Stimulated activated CD8-positive, alpha-beta memory T cell treated with anti-CD3 and anti-CD28 coated beads, Interleukin-7, amount 100 ng/mL, for 24 hours (primary cell): ENCODE measurements around the gene XXYLT1.

Experiments used
- DNase-seq: peaks from one replicate; pipeline ENCODE4 v3.0.0-alpha.2; 2020; ENCODE audit warnings: low read depth

Gene XXYLT1

DNA sequence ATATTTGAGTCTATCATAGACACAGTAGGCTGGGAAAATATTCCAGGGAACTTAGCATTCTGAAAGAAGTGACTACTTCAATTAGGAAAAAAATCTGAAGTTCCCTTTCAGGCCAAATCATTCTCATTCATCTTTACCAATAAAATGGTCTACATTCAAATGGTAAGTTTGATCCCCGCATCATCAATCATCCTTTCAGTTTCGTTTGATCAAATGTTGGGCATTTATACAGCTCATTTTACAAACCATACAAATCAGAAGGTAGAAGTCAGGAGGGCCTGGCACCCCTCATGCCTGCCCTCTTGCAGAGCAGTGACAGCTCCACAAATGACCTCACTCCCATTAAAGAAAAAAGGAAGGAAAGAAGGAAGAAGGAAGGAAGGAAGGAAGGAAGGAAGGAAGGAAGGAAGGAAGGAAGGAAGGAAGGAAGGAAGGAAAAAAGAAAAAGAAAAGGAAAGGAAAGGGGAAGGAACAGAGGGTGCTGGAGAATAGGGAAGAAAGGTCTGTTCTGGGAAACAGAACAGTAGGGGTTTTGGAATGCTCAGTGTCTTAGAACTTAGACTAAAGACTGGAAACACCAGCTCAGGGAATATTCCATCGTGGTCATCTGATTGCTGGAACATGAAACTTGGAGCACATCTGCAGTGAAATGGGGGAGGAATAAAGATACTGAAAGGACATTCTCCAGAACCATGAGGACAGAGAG, 86.1 kb downstream of the XXYLT1 start:
- no peak for DNase-seq

DNA sequence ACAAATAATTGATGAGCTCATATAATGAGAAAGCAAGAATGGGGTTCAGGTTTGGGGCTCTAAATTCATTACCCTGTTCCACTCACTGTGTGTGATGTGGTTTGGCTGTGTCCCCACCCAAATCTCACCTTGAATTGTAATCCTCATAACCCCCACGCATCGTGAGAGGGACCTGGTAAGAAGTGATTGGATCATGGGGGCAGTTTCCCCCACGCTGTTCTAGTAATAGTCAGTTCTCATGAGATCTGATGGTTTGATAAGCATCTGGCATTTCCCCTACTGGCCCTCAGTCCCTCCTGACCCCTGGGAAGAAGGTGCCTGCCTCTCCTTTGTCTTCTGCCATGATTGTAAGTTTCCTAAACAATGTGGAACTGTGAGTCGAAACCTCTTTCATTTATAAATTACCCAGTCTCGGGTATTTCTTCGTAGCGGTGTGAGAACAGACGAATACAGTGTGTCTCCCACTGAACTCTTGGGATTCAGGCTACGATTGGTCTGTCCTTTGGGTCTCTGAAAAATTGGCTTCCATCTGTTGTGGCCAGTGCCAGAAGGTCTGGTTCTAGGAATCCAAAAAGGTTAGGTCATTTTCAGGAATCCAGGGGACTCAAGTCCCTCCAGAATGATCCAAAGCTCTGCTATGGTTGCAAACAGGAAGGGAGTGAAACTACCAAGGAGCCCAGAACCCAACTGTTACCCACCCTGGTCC, 87.7 kb downstream of the XXYLT1 start:
- DNase-seq: no peak

DNA sequence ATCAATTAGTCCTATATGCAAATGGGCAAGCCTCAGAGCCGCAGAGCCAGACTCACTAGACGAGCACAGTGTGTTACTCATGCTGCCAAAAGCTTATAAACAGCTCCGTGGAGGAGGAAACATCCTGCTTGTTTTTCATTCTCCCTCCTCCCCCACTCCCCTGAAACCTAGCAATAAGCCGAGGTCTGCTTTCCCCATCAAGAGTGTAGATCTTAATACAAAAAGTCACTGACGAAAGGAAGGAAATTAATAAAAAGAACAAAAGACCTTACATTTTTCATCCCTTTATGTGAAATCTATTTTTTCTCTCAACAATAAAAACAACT, 88.5 kb downstream of the XXYLT1 start:
- DNase-seq: no peak

DNA sequence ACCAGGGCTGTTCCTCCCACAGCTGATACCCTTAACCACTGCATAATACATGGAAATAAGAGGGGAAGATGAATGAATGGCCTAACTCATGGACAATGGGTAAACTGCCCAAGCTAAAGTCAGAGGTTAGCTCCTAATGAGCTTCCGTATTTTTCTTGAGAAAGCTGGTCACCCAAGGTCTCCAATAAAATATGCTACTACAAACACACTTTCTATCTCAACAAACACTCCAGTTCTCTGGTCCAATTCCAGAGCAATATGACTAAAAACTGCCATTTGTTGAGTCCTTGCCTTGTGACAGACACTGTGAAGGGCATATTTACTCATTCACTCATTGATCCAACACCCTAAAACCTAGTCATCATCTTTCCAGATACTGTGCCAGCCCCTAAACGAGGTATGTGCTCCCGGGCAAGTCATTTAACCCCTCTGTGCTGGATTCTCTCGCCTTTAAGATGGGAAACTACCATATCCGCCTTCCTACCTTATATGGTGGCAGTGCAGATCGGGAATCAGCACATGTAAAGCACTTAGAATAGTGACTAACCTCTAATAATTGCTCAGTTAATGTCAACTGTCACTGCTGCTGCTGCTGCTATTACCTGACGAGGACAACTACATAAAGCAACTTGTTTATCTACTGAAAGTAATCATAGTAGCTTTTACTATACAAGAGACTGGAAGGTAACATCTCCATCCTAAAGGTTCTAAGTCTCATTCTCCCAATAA, 89.1 kb downstream of the XXYLT1 start:
- no peak for DNase-seq

DNA sequence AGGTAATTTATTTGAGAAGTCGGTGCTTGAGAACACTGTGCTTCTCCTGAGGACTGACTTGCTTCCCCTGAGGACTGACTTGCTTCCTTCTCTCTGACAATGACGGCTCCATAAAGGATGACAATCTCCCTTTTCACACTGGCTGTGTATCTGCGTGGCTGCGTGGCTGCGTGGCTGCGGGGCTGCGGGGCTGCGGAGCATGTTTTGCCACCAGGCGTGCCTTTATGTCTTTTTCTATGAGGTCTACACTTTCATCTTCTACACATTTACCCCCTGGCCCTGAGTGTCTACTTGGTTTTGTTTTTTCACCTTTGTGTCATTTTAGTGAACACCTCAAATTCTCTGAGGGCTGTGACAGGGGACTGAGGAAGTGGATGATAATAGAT, 89.9 kb downstream of the XXYLT1 start:
- no peak for DNase-seq

DNA sequence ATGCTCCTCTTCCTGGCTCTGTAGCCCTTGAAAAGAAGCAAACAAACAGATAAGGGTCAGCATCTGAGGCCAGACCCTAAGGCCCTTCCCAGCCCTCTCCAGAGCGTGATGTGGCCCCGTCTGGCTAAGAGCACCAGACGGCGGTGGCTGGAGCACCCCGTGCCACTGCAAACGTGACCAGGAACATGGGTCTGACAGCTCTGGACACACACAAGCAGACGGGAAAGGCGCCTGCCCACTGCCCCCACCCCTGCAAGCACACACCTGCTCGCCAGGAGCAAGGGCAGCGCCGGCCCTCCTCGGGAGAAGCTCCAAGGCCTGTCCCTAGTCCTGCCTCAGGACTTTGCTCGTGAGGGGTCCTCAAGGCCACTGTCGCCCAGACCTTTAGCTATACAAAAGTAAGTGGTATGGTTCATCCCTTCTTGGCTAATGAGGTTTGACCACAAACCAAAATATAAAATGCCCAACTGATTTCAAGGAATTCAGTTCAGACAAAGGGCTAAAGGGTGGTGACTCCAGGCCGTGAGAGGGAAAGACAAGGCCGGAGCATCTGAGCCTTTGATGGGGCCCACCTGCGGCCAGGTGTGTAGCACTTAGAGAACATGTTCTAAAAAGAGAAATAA, 90.4 kb downstream of the XXYLT1 start:
- no peak for DNase-seq

DNA sequence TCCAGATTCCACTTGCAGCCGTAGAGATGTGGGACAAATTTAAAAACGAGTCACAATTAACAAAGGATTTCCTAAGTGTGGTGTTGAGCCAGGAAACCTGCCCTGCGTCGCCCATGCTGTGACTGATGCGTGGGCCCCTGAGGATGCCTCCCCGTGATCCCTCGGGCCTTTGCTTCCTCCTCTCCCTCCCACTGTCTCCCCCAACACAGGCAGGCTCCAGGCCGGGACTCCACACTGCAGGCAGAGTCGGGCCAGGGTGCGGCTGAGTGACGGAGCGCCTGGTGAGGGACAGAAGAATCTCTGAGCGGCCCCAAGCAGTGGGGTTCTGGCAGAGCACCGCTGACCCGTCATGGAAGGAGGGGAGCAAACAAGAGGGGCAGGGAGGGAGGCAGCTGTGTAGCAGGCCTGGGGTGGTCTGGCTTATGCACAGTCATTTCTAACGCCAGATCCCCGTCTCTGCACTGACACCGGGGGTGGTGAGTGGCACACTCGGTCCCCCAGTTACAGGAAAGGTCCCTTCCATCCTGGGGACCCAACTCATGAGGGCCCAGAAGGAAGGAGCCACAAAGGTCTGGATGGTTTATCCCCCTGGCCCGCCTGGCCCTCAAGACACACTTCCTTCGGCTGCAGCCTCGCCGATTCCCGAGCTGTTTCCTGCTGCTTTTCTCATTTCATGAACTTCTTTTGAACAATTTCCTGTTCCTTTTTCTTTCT, 91.0 kb downstream of the XXYLT1 start:
- DNase-seq: no peak

DNA sequence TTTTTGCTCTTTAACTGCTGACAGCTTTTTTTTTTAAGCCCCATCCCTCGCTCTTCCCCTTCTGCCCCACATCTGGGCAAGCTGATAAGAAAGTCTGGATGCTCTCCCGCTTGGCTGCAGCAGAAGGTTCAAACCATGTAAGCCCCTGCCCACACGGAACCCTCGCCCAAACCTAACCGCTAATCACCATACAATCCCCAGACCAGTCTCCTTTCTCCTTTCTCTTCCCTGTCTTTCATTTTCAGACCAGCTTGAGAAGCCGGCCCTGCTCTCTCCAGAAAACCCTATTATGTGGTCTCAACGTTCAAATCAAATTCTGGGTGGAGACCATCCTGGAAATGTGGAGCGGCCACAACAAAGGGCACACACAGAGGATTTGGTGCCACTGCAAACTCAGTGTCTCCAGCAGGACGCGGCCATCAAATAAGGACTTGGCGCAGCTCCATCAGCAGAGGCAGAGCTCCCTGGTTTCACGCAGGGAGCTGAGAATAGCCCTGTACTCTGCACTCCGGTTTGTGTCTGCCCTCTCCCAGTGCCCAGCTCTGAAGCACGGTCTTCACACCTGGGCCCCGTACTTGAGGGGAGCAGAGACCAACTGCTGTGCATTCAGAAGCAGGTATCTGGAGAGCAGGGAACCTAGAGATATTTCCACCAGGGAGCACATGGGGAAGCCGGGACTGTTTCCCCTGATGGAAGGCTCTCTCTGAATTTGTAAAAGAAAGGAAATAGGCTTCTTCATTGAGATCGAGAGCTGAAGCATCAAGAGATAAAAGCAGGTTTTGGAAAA, 92.6 kb downstream of the XXYLT1 start:
- no peak for DNase-seq

DNA sequence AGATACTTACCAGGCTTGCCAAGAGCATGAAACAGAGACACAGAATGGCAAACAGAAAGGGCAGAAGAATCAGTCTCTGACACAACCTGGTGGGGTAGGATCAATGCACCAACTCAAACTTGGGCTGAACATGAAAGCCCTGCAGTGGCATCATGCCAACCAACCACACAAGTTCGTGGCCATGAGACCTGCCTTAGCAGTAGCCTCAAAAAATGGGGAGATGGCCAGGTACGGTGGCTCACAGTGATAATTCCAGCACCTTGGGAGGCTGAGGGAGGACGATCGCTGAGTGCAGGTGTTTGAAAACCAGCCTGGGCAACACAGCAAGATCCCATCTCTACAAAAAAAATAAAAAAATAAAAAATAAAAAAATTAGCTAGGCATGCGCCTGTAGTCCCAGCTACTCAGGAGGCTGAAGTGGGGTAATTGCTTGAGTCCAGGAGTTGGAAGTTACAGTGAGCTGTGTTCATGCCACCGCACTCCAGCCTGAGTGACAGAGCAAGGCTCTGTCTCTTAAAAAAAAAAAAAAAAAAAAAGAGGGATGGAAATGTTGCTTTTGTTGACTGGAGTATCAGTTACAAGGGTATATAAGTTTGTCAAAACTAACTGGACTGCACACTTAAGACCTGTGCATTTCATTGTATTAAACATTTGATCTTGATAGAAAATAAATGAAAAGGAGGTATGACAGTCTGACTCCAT, 93.4 kb downstream of the XXYLT1 start:
- no peak for DNase-seq

DNA sequence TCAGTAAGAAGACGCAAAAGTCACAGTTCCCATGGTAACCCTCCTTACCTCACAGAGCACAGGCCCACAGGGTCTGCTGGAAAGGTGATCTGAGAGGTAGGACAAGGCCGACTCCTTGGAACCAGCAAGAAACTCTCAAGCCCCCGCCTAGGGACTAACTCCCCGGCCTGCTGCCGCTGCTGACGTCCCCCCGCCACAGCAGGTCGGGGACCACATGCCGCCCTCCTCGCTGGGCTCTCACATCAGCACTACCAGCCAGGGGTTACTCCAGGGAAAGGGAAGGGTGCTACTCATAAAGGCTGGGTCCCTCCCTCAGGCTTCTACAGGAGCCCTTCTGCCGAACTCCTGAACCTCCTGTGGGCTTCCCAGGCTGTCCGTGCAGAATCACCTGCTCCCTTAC, 94.2 kb downstream of the XXYLT1 start:
- DNase-seq: no peak

DNA sequence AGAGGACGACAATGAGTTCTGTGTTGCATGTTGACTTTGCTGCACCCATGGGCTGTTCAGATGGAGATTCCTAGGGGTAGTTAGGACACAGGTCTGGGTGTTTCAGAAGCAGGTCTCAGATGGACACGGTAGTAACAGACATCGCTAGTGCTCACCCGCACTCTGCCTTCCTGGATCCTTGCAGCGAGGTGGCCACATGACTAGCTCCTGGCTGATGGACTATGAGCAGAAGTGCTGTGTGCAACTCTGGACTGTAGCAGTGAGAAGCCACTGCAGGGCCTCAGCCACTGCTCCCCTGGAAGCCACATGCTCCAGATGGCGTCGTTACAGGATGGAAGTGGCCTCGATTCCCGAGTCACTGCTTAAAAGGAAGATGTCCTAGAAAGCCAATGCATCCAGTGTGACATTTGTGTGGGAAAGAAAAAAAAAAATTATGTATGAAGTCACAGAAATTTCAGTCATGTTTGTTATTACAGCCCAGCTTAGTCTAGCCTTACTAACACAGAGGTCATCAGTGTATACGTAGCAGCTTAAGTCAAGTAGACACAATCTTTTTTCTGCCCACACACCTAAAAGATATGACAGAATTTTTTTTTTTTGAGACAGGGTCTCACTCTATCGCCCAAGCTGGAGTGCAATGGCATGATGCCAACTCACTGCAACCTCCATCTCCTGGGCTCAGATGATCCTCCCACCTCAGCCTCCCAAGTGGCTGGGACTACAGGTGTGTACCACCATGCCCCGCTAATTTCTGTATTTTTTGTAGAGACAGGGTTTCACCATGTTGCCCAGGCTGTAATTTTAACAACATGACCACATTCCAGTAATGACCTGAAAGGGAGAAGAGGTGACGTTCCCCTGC, 95.3 kb downstream of the XXYLT1 start:
- no peak for DNase-seq

DNA sequence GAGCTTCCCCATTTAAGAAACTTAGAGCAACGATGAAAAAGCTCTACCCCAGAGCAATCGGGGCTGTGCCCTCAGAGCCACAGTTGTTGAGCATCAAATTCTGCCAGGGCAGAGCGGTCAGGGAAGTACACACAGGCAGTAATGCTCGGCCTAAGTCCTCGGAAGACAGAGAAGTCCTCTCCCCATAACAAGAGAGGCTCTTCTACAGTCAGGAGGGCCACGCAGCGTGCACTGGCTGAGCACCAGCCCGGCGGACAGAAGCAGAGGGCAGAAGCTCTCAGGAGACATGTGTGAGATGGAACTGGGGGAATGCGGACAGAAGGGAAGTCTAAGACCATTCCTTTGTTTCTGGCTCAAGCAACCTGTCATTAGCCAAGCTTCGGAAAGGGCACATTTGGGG, 95.9 kb downstream of the XXYLT1 start:
- no peak for DNase-seq

DNA sequence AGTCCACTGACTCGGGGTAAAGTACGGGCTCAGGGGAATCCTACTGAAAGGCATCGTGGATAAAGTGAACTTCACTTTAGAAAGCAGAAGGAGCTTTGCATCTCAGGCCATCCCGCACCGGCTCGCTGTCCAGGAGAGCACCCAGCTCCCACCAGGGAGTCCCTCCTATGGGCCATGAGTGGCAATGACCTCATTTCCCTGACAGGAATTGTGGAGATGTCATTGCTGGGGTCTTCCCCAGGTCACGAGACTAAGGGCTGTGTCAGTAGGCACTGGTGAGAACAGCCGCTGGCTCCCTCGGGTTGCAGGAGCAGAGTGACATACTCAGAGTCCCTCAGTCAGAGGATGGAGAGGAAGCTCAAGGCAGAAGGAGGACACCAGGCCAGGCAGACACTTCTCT, 97.3 kb downstream of the XXYLT1 start:
- no peak for DNase-seq

DNA sequence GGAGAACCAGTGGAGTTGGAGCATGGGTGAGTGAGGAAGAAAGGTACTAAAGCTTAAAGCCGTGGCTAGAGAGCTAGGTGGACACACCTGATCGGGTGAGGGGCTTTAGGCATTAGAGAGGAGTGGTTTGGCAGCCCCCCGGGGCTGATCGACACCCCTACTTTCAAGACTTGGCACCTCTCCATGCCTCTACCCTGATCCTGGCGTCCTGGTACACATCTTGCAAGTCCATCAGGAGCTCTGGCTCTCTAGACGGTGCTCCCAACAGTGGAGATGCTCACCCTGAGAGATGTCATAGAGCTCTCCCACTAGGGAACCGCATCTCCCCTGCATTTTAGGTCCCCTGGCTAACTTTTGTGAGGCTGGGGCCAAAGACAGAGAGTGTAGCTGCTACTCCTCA, 98.1 kb downstream of the XXYLT1 start:
- no peak for DNase-seq

DNA sequence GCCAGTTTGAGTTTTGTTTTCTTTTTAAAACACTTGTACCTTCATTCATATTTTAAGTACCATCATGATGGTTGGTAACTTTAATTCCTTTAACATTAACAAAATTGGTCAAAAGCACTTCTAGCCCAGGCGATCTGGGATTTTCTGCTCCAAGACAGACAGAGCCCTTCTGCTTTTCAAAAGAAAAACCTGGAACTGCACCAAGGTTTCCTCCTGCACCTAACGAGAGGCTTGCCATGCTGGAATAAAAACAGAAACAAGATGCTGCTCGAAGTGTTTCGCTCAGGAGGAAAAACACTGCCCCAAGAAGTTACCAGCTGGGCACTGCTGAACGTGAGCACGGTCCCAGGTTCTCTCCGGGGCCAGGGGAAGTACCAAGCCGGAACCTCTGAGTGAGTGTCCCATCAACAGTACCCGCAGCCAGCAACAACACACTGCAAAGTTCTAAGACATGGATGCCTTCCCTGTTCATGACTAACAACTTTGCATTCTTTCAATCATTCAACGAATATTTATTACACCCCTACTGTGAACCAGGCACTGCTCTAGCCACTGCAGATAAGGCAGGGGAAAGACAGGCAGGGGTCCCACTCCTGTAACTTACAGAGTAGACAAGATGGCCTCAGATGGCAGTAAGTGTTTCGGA, 98.8 kb downstream of the XXYLT1 start:
- DNase-seq: no peak

DNA sequence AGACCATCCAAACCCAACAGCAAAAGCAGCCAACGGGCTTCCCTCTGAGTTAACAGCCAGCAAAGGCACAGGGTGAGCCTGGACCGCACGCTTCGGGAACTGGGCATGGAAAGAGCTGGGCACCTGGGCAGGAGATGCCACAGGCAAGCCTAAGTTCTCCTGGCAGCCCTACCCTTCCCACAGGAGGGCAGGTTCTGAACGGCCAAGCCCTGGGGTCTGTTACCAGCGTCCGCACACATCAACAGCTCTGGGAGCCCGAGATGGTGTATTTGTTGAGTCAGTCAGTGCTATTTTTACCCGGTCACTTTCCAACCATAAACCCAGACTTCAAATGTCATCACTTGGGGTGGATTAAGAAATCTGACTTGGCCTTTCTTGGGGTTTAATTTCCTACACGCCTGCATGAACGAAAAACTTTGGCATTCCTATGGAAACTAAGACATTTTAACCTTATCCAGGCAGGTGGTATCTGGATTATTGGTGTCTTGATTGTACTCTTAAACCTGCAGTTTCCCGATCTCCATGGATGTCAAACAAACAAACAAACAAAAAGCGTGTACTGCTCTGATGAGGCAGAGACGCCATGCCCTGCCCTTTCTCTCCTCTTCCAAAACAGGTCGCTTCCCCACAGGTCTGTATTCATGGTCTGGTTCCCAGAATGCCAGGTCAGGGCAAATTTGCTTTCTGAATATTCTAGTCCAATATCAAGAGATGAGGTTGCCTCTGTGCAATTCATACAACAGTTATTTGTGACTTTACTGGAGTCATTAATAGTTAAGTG, 99.7 kb downstream of the XXYLT1 start:
- DNase-seq: no peak

DNA sequence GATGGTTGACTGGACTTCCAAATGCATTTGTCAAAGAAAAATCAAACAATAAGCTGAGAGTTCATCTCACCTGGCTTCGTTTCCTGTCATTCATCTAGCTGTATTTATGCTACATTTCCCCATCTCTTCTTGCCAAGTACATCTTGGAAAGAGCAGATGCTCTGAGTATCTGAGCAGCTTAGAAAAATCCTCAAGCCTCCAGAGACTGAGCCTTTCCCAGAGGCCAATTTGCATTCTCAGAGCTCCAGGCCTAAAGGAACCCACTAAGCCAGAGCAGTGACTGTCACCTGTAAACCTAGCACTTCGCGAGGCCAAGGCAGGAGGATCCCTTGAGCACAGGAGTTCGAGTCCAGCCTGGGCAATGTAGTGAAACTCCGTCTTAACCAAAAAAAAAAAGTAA, 100.5 kb downstream of the XXYLT1 start:
- no peak for DNase-seq

DNA sequence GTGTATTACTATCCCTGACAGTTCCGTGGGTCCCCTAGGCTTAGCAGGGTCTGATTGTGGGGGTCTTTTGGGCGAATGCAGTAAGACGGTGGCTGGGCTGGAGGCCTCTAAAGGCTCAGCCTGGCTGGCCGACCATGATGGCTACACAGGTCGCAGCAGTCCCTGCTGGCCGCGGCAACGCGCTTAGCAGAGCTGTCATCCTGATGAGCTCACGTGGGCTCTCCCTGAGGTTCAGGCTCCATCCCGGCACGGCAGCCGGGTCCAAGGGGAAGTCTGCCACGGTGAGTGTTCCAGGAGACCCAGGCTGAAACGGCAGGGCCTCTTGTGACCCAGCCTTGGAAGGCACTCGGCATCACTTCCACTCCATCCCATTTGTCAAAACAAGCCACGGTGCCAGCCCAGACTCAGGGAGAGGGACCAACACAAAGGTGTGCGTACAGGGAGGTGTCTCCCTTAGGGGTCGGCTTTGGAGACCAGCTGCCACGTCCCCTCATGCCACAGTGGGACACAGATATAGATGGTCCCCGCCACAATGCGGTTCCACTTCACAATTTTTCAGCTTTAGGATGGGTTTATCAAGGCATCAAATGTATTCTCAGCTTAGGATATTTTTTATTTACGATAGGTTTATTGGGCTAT, 101.8 kb downstream of the XXYLT1 start:
- no peak for DNase-seq
